Ishikawa (cell line): Measurements from ENCODE around the gene ZNF680.

ENCODE experiments used
- CEBPB ChIP-seq: IDR thresholded peaks from 2 replicates; pipeline ENCODE4 v1.6.1; 2012
- EGR1 ChIP-seq: IDR thresholded peaks from 2 replicates; pipeline ENCODE4 v1.6.1; 2012
- EP300 ChIP-seq: IDR thresholded peaks from 2 replicates; pipeline ENCODE4 v1.6.1; 2012; ENCODE audit warnings: borderline replicate concordance
- NFIC ChIP-seq: IDR thresholded peaks from 2 replicates; pipeline ENCODE4 v1.6.1; 2012
- TAF1 ChIP-seq: IDR thresholded peaks from 2 replicates; pipeline ENCODE4 v1.6.1; 2012; ENCODE audit warnings: low read depth, mild to moderate bottlenecking
- TEAD4 ChIP-seq: IDR thresholded peaks from 2 replicates; pipeline ENCODE4 v1.6.1; 2012
- ZBTB7A ChIP-seq: IDR thresholded peaks from 2 replicates; pipeline ENCODE4 v1.6.1; 2012; ENCODE audit warnings: low read depth
- TF ChIP-seq, protein P1 (sequence below): IDR thresholded peaks from 2 replicates; pipeline ENCODE4 v1.6.1; 2012

The ZNF680 gene

DNA sequence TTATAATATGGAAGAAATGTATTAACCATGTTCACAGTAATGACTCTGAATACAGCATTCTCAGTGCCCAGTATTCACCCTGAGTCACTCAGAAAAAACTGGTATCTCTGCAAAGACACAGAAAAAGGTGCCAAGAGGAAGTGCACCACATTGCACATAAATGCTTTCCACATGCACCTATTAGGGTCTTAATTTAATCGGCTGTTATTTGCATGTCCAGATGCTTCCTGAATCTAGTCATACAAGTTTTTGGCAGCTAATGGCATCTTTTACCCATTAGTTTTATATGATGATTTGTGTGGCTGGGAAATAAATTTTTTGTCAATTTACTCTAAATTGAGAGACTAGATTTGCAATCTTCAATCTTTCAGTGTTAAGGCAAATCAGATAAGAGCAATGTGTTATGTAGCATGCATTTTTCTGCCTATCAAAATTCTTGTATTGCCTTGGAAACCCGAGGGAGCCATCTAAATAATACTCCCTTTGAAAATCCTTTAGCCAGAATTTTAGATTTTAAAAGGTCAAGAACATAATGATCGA, 58.2 kb downstream of the ZNF680 start:
- TF ChIP-seq EP300: no peak

DNA sequence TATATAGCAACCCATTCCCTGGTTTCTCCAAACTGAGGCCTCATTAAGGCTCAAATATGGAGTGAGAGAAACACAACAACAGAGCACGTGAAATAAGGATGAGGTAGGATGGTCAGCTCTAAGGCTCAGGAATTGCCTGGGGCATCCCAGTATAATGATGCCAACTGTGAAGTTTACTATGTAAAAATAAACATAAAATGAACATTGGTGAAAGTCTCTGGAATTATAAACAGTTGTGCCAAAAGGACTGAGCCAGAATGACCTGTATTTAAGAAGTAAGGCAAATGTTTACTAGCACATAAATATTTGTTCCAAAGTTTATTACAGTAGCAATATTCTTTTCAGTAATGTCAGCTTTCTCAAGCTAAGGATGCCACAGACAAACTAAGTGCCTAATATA, 64.6 kb downstream of the ZNF680 start:
- no peak for TF ChIP-seq TEAD4
- no peak for TF ChIP-seq NFIC
- TF ChIP-seq EGR1: no peak

DNA sequence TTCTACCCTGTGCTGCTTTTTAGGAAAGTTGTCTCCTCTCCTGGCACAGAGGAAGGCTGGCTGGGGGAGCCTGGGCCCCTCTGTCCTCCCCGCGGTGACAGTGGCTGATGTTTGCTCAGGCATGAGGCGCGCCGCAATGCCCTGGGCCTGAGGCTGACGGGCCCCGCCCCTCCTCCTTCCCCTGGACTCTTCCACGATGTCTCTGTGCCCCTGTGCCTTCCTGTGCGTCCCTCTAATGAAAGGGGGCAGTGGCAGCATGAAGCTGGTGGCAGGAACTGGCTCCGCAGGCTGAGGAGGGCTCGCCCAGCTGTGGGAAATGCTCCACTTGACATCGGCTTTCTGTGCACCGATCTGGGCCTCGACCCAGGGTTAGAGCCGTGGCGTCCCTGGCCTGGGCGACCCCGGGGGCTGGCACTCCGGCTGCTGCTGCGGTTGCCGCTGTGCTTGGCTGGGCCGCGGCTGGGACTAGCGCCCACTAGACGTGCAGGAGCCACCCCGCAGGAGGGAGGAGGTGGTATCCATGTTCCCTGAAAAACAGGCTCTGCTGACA, 67.9 kb downstream of the ZNF680 start:
- TF ChIP-seq CEBPB: no peak

DNA sequence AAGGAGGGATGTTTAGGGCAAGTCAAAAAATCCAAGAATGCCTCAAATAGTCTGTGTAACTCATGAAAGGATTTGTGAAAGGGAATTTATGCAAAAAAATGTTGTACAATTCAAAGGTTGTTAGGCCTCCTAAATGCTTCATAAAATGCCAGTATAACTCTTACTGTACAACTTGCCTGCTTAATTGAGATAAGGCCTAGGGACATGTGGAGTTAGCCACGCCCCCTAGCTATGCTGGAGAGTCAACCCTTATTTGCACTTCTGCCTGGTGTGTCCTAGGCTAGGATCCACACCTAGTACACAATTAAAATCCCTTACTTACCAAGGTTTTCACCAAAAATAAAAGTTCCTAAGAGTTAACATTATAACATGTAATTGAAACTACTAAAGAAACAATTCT, 77.2 kb downstream of the ZNF680 start:
- TF ChIP-seq CEBPB: no peak
- no peak for TF ChIP-seq TAF1
- TF ChIP-seq ZBTB7A: no peak
- TF ChIP-seq, protein P1, sequence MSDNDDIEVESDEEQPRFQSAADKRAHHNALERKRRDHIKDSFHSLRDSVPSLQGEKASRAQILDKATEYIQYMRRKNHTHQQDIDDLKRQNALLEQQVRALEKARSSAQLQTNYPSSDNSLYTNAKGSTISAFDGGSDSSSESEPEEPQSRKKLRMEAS: no peak
